ENCODE results near the gene SMG6. TPM values are rescaled to one million over a fixed set of nuclear protein-coding genes. Genes with fewer than 3 reads are reported as not detected.

SMG6 gene
- total and polyA plus RNA-seq, 2 donors (not counting 3 experiments of a cell fraction or from before 2014, with no cell fraction given) = 40.1 to 42.2 TPM

- H3K27me3 ChIP-seq (ENCODE audit: control insufficient read depth in 2 of 2, insufficient read depth in 2 of 2, low read length in 2 of 2) = no peaks in the 10 kb centered on the region
- no peak overlapping the region for H3K9ac ChIP-seq (replicated peaks; ENCODE audit: extremely low read depth, insufficient read depth, low read length)
- H2AFZ ChIP-seq (ENCODE audit: low read depth, low read length) = no peak overlapping the region
- H3K4me2 ChIP-seq (ENCODE audit: insufficient read depth, low read length) = no peak overlapping the region
- no peaks in the 10 kb centered on the region for H3K79me2 ChIP-seq (ENCODE audit: control insufficient read depth, insufficient read depth, low read length)
- H3K27ac ChIP-seq (ENCODE audit: insufficient read depth, low read depth, low read length) = no peak overlapping the region
- intact Hi-C loops (cut with micrococcal nuclease) = no loop called here
- no peaks in the 10 kb centered on the region for H4K20me1 ChIP-seq (replicated peaks; ENCODE audit: control insufficient read depth, extremely low read depth, insufficient read depth, low read length)
- H3K9me1 ChIP-seq (replicated peaks; ENCODE audit: control insufficient read depth, extremely low read depth, insufficient read depth, low read length) = no peaks in the 10 kb centered on the region
- H3K4me1 ChIP-seq (ENCODE audit: control insufficient read depth, extremely low read depth, insufficient read depth, low read length) = peaks cover 28% of the 10 kb centered on the region
- FAIRE-seq = no peak
- ChIA-PET POLR2A (interaction anchor here (2.2 kb wide), 1 partner anchor 8 kb away, joined by 6 read pairs; no protein-coding TSS in a partner anchor), CTCF (no interaction called here)
- no peak overlapping the region for H3K4me3 ChIP-seq (replicated peaks in 1 of 3; ENCODE audit: insufficient read depth in 1 of 3, low read depth in 1 of 3, low read length in 3 of 3)
- peaks cover 0 to 7% of the 10 kb centered on the region in 2 experiments for H3K36me3 ChIP-seq (ENCODE audit: control insufficient read depth in 2 of 2, extremely low read depth in 1 of 2, insufficient read depth in 2 of 2, low read length in 2 of 2)
- dilution Hi-C loops (cut with MboI; ENCODE audit: extremely low pct_ligation_motif_present, low sequenced_read_pairs) = no loop called here
- TF ChIP-seq GATA2 (IDR thresholded peaks at IDR 0.05; ENCODE audit: insufficient read depth, insufficient read length, low read depth, low read length) (no peak), EZH2 (IDR thresholded peaks at IDR 0.05; ENCODE audit: borderline replicate concordance, low read depth, low read length, severe bottlenecking) (no peak), MYC (IDR thresholded peaks at IDR 0.05; ENCODE audit: low read depth, low read length) (no peak), FOS (IDR thresholded peaks at IDR 0.05; ENCODE audit: borderline replicate concordance, insufficient read depth, low read length) (no peak), POLR2A (IDR thresholded peaks at IDR 0.05; ENCODE audit: low read depth, low read length) (no peak), POLR2AphosphoS5 (IDR thresholded peaks at IDR 0.05; ENCODE audit: insufficient read depth, low read depth, low read length) (no peak), MAX (IDR thresholded peaks at IDR 0.05; ENCODE audit: insufficient read depth, insufficient read length) (no peak)
- TF ChIP-seq, protein P1, sequence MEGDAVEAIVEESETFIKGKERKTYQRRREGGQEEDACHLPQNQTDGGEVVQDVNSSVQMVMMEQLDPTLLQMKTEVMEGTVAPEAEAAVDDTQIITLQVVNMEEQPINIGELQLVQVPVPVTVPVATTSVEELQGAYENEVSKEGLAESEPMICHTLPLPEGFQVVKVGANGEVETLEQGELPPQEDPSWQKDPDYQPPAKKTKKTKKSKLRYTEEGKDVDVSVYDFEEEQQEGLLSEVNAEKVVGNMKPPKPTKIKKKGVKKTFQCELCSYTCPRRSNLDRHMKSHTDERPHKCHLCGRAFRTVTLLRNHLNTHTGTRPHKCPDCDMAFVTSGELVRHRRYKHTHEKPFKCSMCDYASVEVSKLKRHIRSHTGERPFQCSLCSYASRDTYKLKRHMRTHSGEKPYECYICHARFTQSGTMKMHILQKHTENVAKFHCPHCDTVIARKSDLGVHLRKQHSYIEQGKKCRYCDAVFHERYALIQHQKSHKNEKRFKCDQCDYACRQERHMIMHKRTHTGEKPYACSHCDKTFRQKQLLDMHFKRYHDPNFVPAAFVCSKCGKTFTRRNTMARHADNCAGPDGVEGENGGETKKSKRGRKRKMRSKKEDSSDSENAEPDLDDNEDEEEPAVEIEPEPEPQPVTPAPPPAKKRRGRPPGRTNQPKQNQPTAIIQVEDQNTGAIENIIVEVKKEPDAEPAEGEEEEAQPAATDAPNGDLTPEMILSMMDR (IDR thresholded peaks at IDR 0.05; ENCODE audit: extremely low read depth in 1 of 2, insufficient read depth in 1 of 2, low read depth in 1 of 2, low read length in 2 of 2) = no peak
- DNase-seq (ENCODE audit: low read depth, low spot score) = no peak
- no TSS peak for BruUV-seq (replicated peaks)
- no peaks in the 10 kb centered on the region for H3K9me3 ChIP-seq (replicated peaks; ENCODE audit: control insufficient read depth, insufficient read depth, low read length)
These were observed 115.8 kb downstream of the SMG6 start for GRCh38 chr17:2187758-2188157.
